Liver (tissue), 3 donors: ENCODE measurements around the gene TMCC2.
"Not testable (repeated sequence)": the region's sequence is repeated elsewhere in the genome, so short reads cannot be mapped to it uniquely, and the experiment has no call there.

Experiments used
- EGR1 ChIP-seq, 2 donors: IDR thresholded peaks; 2 replicates each; pipeline ENCODE4 v1.6.1; 2016 to 2018; ENCODE audit warnings: antibody characterized with exemption in 2 of 2, low read depth in 2 of 2
- GABPA ChIP-seq, 2 donors: IDR thresholded peaks in 1 of 2; conservative IDR thresholded peaks in 1 of 2; 2 replicates each; pipeline ENCODE4 v1.6.1; 2016; ENCODE audit warnings: antibody characterized with exemption in 2 of 2, mild to moderate bottlenecking in 1 of 2, moderate library complexity in 1 of 2
- HNF4G ChIP-seq: IDR thresholded peaks from 2 replicates; pipeline ENCODE4 v1.6.1; 2016; ENCODE audit warnings: antibody characterized with exemption
- JUND ChIP-seq, 2 donors: IDR thresholded peaks; 2 replicates each; pipeline ENCODE4 v1.6.1; 2016; ENCODE audit warnings: antibody characterized with exemption in 2 of 2
- RAD21 ChIP-seq, 2 donors: IDR thresholded peaks; 2 replicates each; pipeline ENCODE4 v1.6.1; 2016; ENCODE audit warnings: antibody characterized with exemption in 2 of 2, mild to moderate bottlenecking in 2 of 2
- RXRA ChIP-seq, 2 donors: IDR thresholded peaks; 2 replicates each; pipeline ENCODE4 v1.6.1; 2017 to 2018; ENCODE audit warnings: antibody characterized with exemption in 2 of 2, mild to moderate bottlenecking in 1 of 2
- SP1 ChIP-seq: IDR thresholded peaks from 2 replicates; pipeline ENCODE4 v1.6.1; 2018; ENCODE audit warnings: antibody characterized with exemption, mild to moderate bottlenecking
- TAF1 ChIP-seq: conservative IDR thresholded peaks from 2 replicates; pipeline ENCODE4 v1.6.1; 2016; ENCODE audit warnings: antibody characterized with exemption, mild to moderate bottlenecking
- YY1 ChIP-seq: IDR thresholded peaks from 2 replicates; pipeline ENCODE4 v1.6.1; 2016; ENCODE audit warnings: antibody characterized with exemption, mild to moderate bottlenecking
- TF ChIP-seq, protein P1 (sequence below): fragments of 150-350 bp; IDR thresholded peaks from 2 replicates; pipeline ENCODE4 v1.5.1; 2017; ENCODE audit warnings: improper control_type of control experiment, low read depth, low read length; ENCODE audit not compliant: missing input control
- TF ChIP-seq, protein P2 (sequence below): IDR thresholded peaks from 2 replicates; pipeline ENCODE4 v1.6.1; 2016; ENCODE audit warnings: antibody characterized with exemption, mild to moderate bottlenecking
- TF ChIP-seq, protein P3 (sequence below): IDR thresholded peaks from 2 replicates; pipeline ENCODE4 v1.6.1; 2016; ENCODE audit warnings: antibody characterized with exemption
- TF ChIP-seq, protein P4 (sequence below): IDR thresholded peaks from 2 replicates; pipeline ENCODE4 v1.6.1; 2016; ENCODE audit warnings: antibody characterized with exemption
- TF ChIP-seq, protein P5 (sequence below): IDR thresholded peaks from 2 replicates; pipeline ENCODE4 v1.6.1; 2016; ENCODE audit warnings: antibody characterized with exemption
- donor health status: healthy.
- donor health status: healthy.

DNA sequence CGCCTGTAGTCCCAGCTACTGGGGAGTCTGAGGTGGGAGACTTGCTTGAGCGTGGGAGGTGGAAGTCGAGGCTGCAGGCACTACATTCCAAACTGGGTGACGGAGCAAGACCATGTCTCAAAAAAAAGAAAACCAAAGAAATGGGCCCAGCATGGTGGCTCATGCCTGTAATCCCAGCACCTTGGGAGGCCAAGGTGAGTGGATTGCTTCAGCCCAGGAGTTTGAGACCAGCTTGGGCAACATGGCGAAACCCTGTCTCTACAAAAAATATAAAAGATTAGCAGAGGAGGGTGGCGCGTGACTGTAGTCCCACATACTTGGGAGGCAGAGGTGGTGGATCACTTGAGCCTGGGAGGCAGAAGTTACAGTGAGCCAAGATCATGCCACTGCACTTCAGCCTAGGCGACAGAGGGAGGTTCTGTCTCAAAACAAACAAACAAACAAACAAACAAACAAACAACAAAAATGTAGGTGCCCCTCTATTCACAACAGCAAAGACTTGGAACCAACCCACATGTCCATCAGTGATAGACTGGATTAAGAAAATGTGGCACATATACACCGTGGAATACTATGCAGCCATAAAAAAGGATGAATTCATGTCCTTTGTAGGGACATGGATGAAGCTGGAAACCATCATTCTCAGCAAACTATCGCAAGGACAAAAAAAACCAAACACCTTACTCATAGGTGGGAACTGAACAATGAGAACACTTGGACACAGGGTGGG, 53.1 kb downstream of the TMCC2 start:
- TF ChIP-seq, protein P1, sequence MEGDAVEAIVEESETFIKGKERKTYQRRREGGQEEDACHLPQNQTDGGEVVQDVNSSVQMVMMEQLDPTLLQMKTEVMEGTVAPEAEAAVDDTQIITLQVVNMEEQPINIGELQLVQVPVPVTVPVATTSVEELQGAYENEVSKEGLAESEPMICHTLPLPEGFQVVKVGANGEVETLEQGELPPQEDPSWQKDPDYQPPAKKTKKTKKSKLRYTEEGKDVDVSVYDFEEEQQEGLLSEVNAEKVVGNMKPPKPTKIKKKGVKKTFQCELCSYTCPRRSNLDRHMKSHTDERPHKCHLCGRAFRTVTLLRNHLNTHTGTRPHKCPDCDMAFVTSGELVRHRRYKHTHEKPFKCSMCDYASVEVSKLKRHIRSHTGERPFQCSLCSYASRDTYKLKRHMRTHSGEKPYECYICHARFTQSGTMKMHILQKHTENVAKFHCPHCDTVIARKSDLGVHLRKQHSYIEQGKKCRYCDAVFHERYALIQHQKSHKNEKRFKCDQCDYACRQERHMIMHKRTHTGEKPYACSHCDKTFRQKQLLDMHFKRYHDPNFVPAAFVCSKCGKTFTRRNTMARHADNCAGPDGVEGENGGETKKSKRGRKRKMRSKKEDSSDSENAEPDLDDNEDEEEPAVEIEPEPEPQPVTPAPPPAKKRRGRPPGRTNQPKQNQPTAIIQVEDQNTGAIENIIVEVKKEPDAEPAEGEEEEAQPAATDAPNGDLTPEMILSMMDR: not testable (repeated sequence)
- not testable (repeated sequence) for TF ChIP-seq RXRA (IDR thresholded peaks at IDR 0.05); HNF4G; GABPA (IDR thresholded peaks at IDR 0.05 in 1 of 2, conservative IDR thresholded peaks at IDR 0.05 in 1 of 2); RAD21 (IDR thresholded peaks at IDR 0.05); EGR1 (IDR thresholded peaks at IDR 0.05; ENCODE audit: low read depth in 2 of 2); TAF1; SP1; JUND (IDR thresholded peaks at IDR 0.05); YY1
- TF ChIP-seq, protein P2, sequence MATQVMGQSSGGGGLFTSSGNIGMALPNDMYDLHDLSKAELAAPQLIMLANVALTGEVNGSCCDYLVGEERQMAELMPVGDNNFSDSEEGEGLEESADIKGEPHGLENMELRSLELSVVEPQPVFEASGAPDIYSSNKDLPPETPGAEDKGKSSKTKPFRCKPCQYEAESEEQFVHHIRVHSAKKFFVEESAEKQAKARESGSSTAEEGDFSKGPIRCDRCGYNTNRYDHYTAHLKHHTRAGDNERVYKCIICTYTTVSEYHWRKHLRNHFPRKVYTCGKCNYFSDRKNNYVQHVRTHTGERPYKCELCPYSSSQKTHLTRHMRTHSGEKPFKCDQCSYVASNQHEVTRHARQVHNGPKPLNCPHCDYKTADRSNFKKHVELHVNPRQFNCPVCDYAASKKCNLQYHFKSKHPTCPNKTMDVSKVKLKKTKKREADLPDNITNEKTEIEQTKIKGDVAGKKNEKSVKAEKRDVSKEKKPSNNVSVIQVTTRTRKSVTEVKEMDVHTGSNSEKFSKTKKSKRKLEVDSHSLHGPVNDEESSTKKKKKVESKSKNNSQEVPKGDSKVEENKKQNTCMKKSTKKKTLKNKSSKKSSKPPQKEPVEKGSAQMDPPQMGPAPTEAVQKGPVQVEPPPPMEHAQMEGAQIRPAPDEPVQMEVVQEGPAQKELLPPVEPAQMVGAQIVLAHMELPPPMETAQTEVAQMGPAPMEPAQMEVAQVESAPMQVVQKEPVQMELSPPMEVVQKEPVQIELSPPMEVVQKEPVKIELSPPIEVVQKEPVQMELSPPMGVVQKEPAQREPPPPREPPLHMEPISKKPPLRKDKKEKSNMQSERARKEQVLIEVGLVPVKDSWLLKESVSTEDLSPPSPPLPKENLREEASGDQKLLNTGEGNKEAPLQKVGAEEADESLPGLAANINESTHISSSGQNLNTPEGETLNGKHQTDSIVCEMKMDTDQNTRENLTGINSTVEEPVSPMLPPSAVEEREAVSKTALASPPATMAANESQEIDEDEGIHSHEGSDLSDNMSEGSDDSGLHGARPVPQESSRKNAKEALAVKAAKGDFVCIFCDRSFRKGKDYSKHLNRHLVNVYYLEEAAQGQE: not testable (repeated sequence)
- TF ChIP-seq, protein P3, sequence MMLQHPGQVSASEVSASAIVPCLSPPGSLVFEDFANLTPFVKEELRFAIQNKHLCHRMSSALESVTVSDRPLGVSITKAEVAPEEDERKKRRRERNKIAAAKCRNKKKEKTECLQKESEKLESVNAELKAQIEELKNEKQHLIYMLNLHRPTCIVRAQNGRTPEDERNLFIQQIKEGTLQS: not testable (repeated sequence)
- TF ChIP-seq, protein P4, sequence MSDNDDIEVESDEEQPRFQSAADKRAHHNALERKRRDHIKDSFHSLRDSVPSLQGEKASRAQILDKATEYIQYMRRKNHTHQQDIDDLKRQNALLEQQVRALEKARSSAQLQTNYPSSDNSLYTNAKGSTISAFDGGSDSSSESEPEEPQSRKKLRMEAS: not testable (repeated sequence)
- TF ChIP-seq, protein P5, sequence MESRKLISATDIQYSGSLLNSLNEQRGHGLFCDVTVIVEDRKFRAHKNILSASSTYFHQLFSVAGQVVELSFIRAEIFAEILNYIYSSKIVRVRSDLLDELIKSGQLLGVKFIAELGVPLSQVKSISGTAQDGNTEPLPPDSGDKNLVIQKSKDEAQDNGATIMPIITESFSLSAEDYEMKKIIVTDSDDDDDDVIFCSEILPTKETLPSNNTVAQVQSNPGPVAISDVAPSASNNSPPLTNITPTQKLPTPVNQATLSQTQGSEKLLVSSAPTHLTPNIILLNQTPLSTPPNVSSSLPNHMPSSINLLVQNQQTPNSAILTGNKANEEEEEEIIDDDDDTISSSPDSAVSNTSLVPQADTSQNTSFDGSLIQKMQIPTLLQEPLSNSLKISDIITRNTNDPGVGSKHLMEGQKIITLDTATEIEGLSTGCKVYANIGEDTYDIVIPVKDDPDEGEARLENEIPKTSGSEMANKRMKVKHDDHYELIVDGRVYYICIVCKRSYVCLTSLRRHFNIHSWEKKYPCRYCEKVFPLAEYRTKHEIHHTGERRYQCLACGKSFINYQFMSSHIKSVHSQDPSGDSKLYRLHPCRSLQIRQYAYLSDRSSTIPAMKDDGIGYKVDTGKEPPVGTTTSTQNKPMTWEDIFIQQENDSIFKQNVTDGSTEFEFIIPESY: not testable (repeated sequence)
